Measurements from ENCODE around the gene GDI2.
"Not testable (repeated sequence)": the region's sequence is repeated elsewhere in the genome, so short reads cannot be mapped to it uniquely, and the experiment has no call there.

The GDI2 gene

GRCh38 chr10:5844345-5845055 lies 31.3 kb upstream of the GDI2 start:
- no peak for TF ChIP-seq CTCF (IDR thresholded peaks at IDR 0.05; ENCODE audit: low read depth, low read length)
- H3K4me3 ChIP-seq (ENCODE audit: low read depth, low read length) = no peak overlapping the region

GRCh38 chr10:5843686-5844344 lies 30.6 kb upstream of the GDI2 start:
- no peak overlapping the region for H3K4me3 ChIP-seq (ENCODE audit: low read depth, low read length)
- no peak for TF ChIP-seq CTCF (IDR thresholded peaks at IDR 0.05; ENCODE audit: low read depth, low read length)

GRCh38 chr10:5841965-5842364 lies 28.7 kb upstream of the GDI2 start:
- H3K4me3 ChIP-seq (ENCODE audit: low read depth, low read length) = no peak overlapping the region
- TF ChIP-seq CTCF (IDR thresholded peaks at IDR 0.05; ENCODE audit: low read depth, low read length) = no peak

- no peak overlapping the region for H3K4me3 ChIP-seq (ENCODE audit: low read depth, low read length)
- TF ChIP-seq CTCF (IDR thresholded peaks at IDR 0.05; ENCODE audit: low read depth, low read length) = no peak
Observed at GRCh38 chr10:5840314-5841307, 27.4 kb upstream of the GDI2 start.

- H3K4me3 ChIP-seq (ENCODE audit: low read depth, low read length) = not testable (repeated sequence)
Observed at GRCh38 chr10:5836181-5836580, 22.9 kb upstream of the GDI2 start.

GRCh38 chr10:5835446-5836095 lies 22.3 kb upstream of the GDI2 start:
- no peak overlapping the region for H3K4me3 ChIP-seq (ENCODE audit: low read depth, low read length)
- no peak for TF ChIP-seq CTCF (IDR thresholded peaks at IDR 0.05; ENCODE audit: low read depth, low read length)

GRCh38 chr10:5833814-5834213 lies 20.6 kb upstream of the GDI2 start:
- no peak overlapping the region for H3K4me3 ChIP-seq (ENCODE audit: low read depth, low read length)
- no peak for TF ChIP-seq CTCF (IDR thresholded peaks at IDR 0.05; ENCODE audit: low read depth, low read length)

All from WI38 (cell line).